ENCODE measurements around the gene TAF4. TPM values are rescaled to one million over a fixed set of nuclear protein-coding genes. Genes with fewer than 3 reads are reported as not detected.

TAF4 gene
- total and polyA plus RNA-seq, 2 of the 13 experiments (the other 11 are each of a cell fraction or from before 2014, with no cell fraction given): 5.9 to 12.0 TPM

- TF ChIP-seq HNF1A (IDR thresholded peaks at IDR 0.05; ENCODE audit: low read depth) (no peak), HNF1A (CRISPR knock-in tag; IDR thresholded peaks at IDR 0.05; ENCODE audit: borderline replicate concordance) (no peak), KDM1A (CRISPR knock-in tag; IDR thresholded peaks at IDR 0.05) (peak; percentile 98), ZNF766 (CRISPR knock-in tag; IDR thresholded peaks at IDR 0.05; ENCODE audit: borderline replicate concordance) (no peak), ZNF256 (CRISPR knock-in tag; conservative IDR thresholded peaks at IDR 0.05) (0 out of 2 replicates have a peak, but pooled peaks have one; percentile 11), ATF3 (CRISPR knock-in tag; IDR thresholded peaks at IDR 0.05) (no peak), SETDB1 (CRISPR knock-in tag; IDR thresholded peaks at IDR 0.05; ENCODE audit: borderline replicate concordance) (no peak), POLR2AphosphoS2 (IDR thresholded peaks at IDR 0.05; ENCODE audit: low read depth, low read length) (no peak), IKZF5 (CRISPR knock-in tag; IDR thresholded peaks at IDR 0.05) (no peak), PLSCR1 (CRISPR knock-in tag; IDR thresholded peaks at IDR 0.05; ENCODE audit: borderline replicate concordance) (no peak), SIX4 (CRISPR knock-in tag; IDR thresholded peaks at IDR 0.05) (no peak), POGK (CRISPR knock-in tag; conservative IDR thresholded peaks at IDR 0.05) (no peak), HDAC2 (CRISPR knock-in tag; IDR thresholded peaks at IDR 0.05) (peak; percentile 85), ZNF737 (CRISPR knock-in tag; IDR thresholded peaks at IDR 0.05; ENCODE audit: borderline replicate concordance) (no peak), REL (CRISPR knock-in tag; conservative IDR thresholded peaks at IDR 0.05) (no peak), MIXL1 (CRISPR knock-in tag; IDR thresholded peaks at IDR 0.05) (no peak), DDIT3 (CRISPR knock-in tag; IDR thresholded peaks at IDR 0.05) (no peak), ZNF615 (CRISPR knock-in tag; IDR thresholded peaks at IDR 0.05; ENCODE audit: borderline replicate concordance) (no peak), SOX5 (CRISPR knock-in tag; IDR thresholded peaks at IDR 0.05; ENCODE audit: borderline replicate concordance) (0 out of 2 replicates have a peak, but pooled peaks have one; percentile 15), ATAD3A (CRISPR knock-in tag; IDR thresholded peaks at IDR 0.05) (no peak), ZNF839 (CRISPR knock-in tag; IDR thresholded peaks at IDR 0.05; ENCODE audit: borderline replicate concordance) (no peak), RCOR2 (CRISPR knock-in tag; IDR thresholded peaks at IDR 0.05) (peak; percentile 85)
Measured at GRCh38 chr20:61965606-61966491, 99.8 kb downstream of the TAF4 start (continued).

Measured in HepG2 (cell line).